HCT116 (cell line): ENCODE results near the gene FNDC3B. TPM values are rescaled to one million over a fixed set of nuclear protein-coding genes. Genes with fewer than 3 reads are reported as not detected.

Experiments
- ATAC-seq: fragments of 200-7000 bp; cut with Tn5 transposase; 2 replicates; pipeline ENCODE4 v1.9.1; 2020; ENCODE audit warnings: mild to moderate bottlenecking, moderate library complexity
- BruUV-seq: library from RNA; stranded (reverse); fragments of 400-500 nt; replicated peaks from 2 replicates; lab custom pipeline; 2021; lab: Mats Ljungman, UMichigan
- CTCF ChIA-PET: fragments of 300-600 bp; sonication (Branson Sonifier 250); formaldehyde crosslinking; loops from one replicate; lab custom pipeline; 2021; ENCODE audit warnings: antibody characterized with exemption; lab: Charles Lee
- POLR2A ChIA-PET: fragments of 300-600, 350-600 bp; sonication (Branson Sonifier 250); formaldehyde crosslinking; loops from one replicate; lab custom pipeline; 2021; ENCODE audit warnings: antibody characterized with exemption; lab: Charles Lee
- RAD21 ChIA-PET, 2 experiments: fragments of 300-600 bp; sonication (Branson Sonifier 250); formaldehyde crosslinking; loops; one replicate each; lab custom pipeline; 2023; ENCODE audit warnings: low total read pairs in 2 of 2; ENCODE audit not compliant: uncharacterized antibody in 2 of 2, unreplicated experiment in 2 of 2, low non-redundant PET in 1 of 2; lab: Charles Lee
- DNase-seq: peaks from one replicate; pipeline ENCODE4 v3.0.0-alpha.2; 2010; ENCODE audit warnings: low read depth, low spot score
- H2AFZ ChIP-seq: fragments of 200-600 bp; shearing (Covaris generic), sonication (generic); 2 replicates; pipeline ENCODE4 v1.6.1; 2017; ENCODE audit warnings: low read depth, mixed run types, mixed read lengths, antibody characterized with exemption, low read length; ENCODE audit not compliant: poor library complexity, severe bottlenecking
- H3K27ac ChIP-seq: 2 replicates; pipeline ENCODE4 v1.5.1; 2012; ENCODE audit warnings: low read depth, low read length
- H3K27me3 ChIP-seq: fragments of 200-600 bp; sonication (generic); 2 replicates; pipeline ENCODE4 v1.6.1; 2016; ENCODE audit warnings: mixed run types, low read length, mixed read lengths; ENCODE audit not compliant: insufficient read depth
- H3K36me3 ChIP-seq, 2 experiments: fragments of 200-500 bp in 1 of 2; fragments of 200-600 bp in 1 of 2; sonication (Bioruptor generic) in 1 of 2; sonication (generic) in 1 of 2; 2 replicates each; pipeline versions ENCODE4 v1.5.1 to v1.6.1; 2014 to 2016; ENCODE audit warnings: low read length in 2 of 2, inconsistent platforms in 1 of 2, mixed read lengths in 1 of 2, mixed run types in 1 of 2; ENCODE audit not compliant: insufficient read depth in 2 of 2, control insufficient read depth in 1 of 2
- H3K4me1 ChIP-seq, 2 experiments: fragments of 200-600 bp in 1 of 2; sonication (generic) in 1 of 2; 2 replicates each; pipeline versions ENCODE4 v1.5.1 to v1.6.1; 2012 to 2017; ENCODE audit warnings: low read length in 2 of 2, inconsistent platforms in 1 of 2, mild to moderate bottlenecking in 1 of 2, mixed read lengths in 1 of 2, mixed run types in 1 of 2, moderate library complexity in 1 of 2; ENCODE audit not compliant: insufficient read depth in 2 of 2, control insufficient read depth in 1 of 2
- H3K4me2 ChIP-seq: fragments of 200-600 bp; sonication (generic); 2 replicates; pipeline ENCODE4 v1.6.1; 2017; ENCODE audit warnings: mixed run types, low read length, mixed read lengths
- H3K4me3 ChIP-seq, 2 experiments: fragments of 200-600 bp in 1 of 2; sonication (generic) in 1 of 2; replicated peaks in 1 of 2; 2 replicates each; pipeline ENCODE4 v1.5.1; 2011 to 2016; ENCODE audit warnings: low read length in 2 of 2, control low read depth in 1 of 2, low read depth in 1 of 2, mild to moderate bottlenecking in 1 of 2, mixed read lengths in 1 of 2, mixed run types in 1 of 2
- H3K79me2 ChIP-seq: fragments of 200-600 bp; sonication (generic); 2 replicates; pipeline ENCODE4 v1.6.1; 2017; ENCODE audit warnings: mild to moderate bottlenecking, mixed run types, low read length, moderate library complexity, mixed read lengths; ENCODE audit not compliant: insufficient read depth
- H3K9ac ChIP-seq: fragments of 200-600 bp; sonication (generic); 2 replicates; pipeline ENCODE4 v1.6.1; 2016; ENCODE audit warnings: low read length, mixed read lengths
- H3K9me2 ChIP-seq: fragments of 200-600 bp; sonication (generic), shearing (Covaris generic); 2 replicates; pipeline ENCODE4 v1.6.1; 2017; ENCODE audit warnings: mixed run types, mild to moderate bottlenecking, moderate library complexity; ENCODE audit not compliant: insufficient read depth
- H3K9me3 ChIP-seq, 2 experiments: fragments of 200-500 bp in 1 of 2; fragments of 200-600 bp in 1 of 2; sonication (Bioruptor generic) in 1 of 2; sonication (generic) in 1 of 2; 2 replicates each; pipeline ENCODE4 v1.6.1; 2014 to 2017; ENCODE audit warnings: low read length in 2 of 2, mixed read lengths in 2 of 2, inconsistent platforms in 1 of 2, low read depth in 1 of 2, mild to moderate bottlenecking in 1 of 2, mixed run types in 1 of 2, moderate library complexity in 1 of 2; ENCODE audit not compliant: control insufficient read depth in 1 of 2, insufficient read depth in 1 of 2
- H4K20me1 ChIP-seq: fragments of 200-600 bp; sonication (generic), shearing (Covaris generic); 2 replicates; pipeline ENCODE4 v1.6.1; 2017; ENCODE audit warnings: mixed run types, mild to moderate bottlenecking, moderate library complexity; ENCODE audit not compliant: insufficient read depth
- CBX3 ChIP-seq: IDR thresholded peaks from 2 replicates; pipeline ENCODE4 v1.6.1; 2012; ENCODE audit warnings: low read depth
- CEBPB ChIP-seq: IDR thresholded peaks from 2 replicates; pipeline ENCODE4 v1.6.1; 2012; ENCODE audit warnings: low read depth
- FOSL1 ChIP-seq: IDR thresholded peaks from 2 replicates; pipeline ENCODE4 v1.6.1; 2012; ENCODE audit warnings: low read depth
- JUND ChIP-seq: IDR thresholded peaks from 2 replicates; pipeline ENCODE4 v1.6.1; 2012
- POLR2AphosphoS5 ChIP-seq: IDR thresholded peaks from 2 replicates; pipeline ENCODE4 v1.6.1; 2011; ENCODE audit warnings: mild to moderate bottlenecking, low read depth, low read length, moderate library complexity
- SIN3A ChIP-seq: IDR thresholded peaks from 2 replicates; pipeline ENCODE4 v1.6.1; 2012; ENCODE audit warnings: low read depth
- SP1 ChIP-seq: IDR thresholded peaks from 2 replicates; pipeline ENCODE4 v1.6.1; 2012; ENCODE audit warnings: low read depth
- TCF7L2 ChIP-seq: IDR thresholded peaks from 2 replicates; pipeline ENCODE4 v1.7.0; 2011; ENCODE audit warnings: borderline replicate concordance, inconsistent platforms; ENCODE audit not compliant: insufficient read depth, insufficient read length; ENCODE audit errors: extremely low read depth
- YY1 ChIP-seq: IDR thresholded peaks from 2 replicates; pipeline ENCODE4 v1.6.1; 2011; ENCODE audit warnings: low read length, low read depth, moderate library complexity, mild to moderate bottlenecking; ENCODE audit not compliant: insufficient replicate concordance; ENCODE audit errors: extremely low read depth
- ZFX ChIP-seq: fragments of 450-650 bp; IDR thresholded peaks from 2 replicates; pipeline ENCODE4 v1.6.1; 2017
- ZNF274 ChIP-seq: fragments of 200-500 bp; sonication (Bioruptor generic); IDR thresholded peaks from 2 replicates; pipeline ENCODE4 v1.6.1; 2014; ENCODE audit warnings: mild to moderate bottlenecking, low read depth, low read length, inconsistent platforms
- intact Hi-C: fragments of 100-400 bp; cut with micrococcal nuclease; formaldehyde crosslinking; loops from 2 replicates; pipeline ENCODE4 v1.10.0; 2022
- total RNA-seq: library from RNA; stranded (reverse); gene quantifications from one replicate; pipeline ENCODE4 v1.2.1, GENCODE V29; 2021; ENCODE audit not compliant: unreplicated experiment
- TF ChIP-seq, protein P1 (sequence below): IDR thresholded peaks from 2 replicates; pipeline ENCODE4 v1.6.1; 2012; ENCODE audit warnings: low read depth
- TF ChIP-seq, protein P2 (sequence below): IDR thresholded peaks from 2 replicates; pipeline ENCODE4 v1.6.1; 2012
- TF ChIP-seq, protein P3 (sequence below): IDR thresholded peaks from 2 replicates; pipeline ENCODE4 v1.6.1; 2012
- TF ChIP-seq, protein P4 (sequence below): IDR thresholded peaks from 2 replicates; pipeline ENCODE4 v1.6.1; 2011; ENCODE audit warnings: mild to moderate bottlenecking, low read length, moderate library complexity; ENCODE audit not compliant: insufficient replicate concordance; ENCODE audit errors: extremely low read depth

FNDC3B gene
- total RNA-seq, 1 experiment from 2014 or later, result 45.7 TPM

DNA sequence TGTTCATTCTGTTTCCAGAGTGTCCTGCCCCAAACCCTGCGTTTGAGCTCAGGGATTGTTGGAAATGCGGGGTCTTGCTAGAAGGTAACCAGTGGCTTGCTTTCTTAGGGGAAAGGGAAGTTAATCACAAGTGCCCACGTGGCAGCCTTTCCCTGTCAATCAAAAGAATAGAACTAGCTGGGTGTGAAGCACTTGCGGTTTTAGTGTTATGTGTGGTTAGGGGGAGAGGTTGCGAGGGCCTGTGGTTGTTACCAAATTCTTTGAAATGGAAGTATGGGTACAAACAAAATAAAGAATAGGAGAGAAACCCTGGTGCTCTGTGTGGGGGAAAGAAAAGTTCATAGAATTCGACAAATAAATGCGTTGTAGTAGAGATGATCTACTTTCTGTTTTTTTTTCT lies 67.6 kb downstream of the FNDC3B start:
- RAD21 ChIA-PET, result no interaction called here
- Histone ChIP-seq H3K79me2 (peaks cover 30% of the 10 kb centered on the region), H3K4me1 (peaks cover 0 to 7% of the 10 kb centered on the region in 2 experiments; a peak in 2 of 4 replicates), H4K20me1 (peaks cover 4% of the 10 kb centered on the region; the same call in 1 of the 2 replicates), H3K9me3 (no peaks in the 10 kb centered on the region), H3K9ac (no peak overlapping the region), H3K4me3 (no peak overlapping the region), H3K9me2 (no peaks in the 10 kb centered on the region), H3K27ac (no peak overlapping the region), H3K4me2 (no peak overlapping the region), H2AFZ (no peak overlapping the region), H3K27me3 (no peaks in the 10 kb centered on the region), H3K36me3 (no peaks in the 10 kb centered on the region)
- POLR2A ChIA-PET, result no interaction called here
- ATAC-seq (no peak), DNase-seq (no peak)
- intact Hi-C loops, result no loop called here
- CTCF ChIA-PET, result no interaction called here
- TF ChIP-seq, protein P1, sequence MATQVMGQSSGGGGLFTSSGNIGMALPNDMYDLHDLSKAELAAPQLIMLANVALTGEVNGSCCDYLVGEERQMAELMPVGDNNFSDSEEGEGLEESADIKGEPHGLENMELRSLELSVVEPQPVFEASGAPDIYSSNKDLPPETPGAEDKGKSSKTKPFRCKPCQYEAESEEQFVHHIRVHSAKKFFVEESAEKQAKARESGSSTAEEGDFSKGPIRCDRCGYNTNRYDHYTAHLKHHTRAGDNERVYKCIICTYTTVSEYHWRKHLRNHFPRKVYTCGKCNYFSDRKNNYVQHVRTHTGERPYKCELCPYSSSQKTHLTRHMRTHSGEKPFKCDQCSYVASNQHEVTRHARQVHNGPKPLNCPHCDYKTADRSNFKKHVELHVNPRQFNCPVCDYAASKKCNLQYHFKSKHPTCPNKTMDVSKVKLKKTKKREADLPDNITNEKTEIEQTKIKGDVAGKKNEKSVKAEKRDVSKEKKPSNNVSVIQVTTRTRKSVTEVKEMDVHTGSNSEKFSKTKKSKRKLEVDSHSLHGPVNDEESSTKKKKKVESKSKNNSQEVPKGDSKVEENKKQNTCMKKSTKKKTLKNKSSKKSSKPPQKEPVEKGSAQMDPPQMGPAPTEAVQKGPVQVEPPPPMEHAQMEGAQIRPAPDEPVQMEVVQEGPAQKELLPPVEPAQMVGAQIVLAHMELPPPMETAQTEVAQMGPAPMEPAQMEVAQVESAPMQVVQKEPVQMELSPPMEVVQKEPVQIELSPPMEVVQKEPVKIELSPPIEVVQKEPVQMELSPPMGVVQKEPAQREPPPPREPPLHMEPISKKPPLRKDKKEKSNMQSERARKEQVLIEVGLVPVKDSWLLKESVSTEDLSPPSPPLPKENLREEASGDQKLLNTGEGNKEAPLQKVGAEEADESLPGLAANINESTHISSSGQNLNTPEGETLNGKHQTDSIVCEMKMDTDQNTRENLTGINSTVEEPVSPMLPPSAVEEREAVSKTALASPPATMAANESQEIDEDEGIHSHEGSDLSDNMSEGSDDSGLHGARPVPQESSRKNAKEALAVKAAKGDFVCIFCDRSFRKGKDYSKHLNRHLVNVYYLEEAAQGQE, result no peak
- TF ChIP-seq YY1, result no peak
- TF ChIP-seq JUND, result no peak
- no peak for TF ChIP-seq ZNF274
- no peak for TF ChIP-seq POLR2AphosphoS5
- no peak for TF ChIP-seq CBX3
- no peak for TF ChIP-seq ZFX
- TF ChIP-seq SP1, result no peak
- no peak for TF ChIP-seq FOSL1
- TF ChIP-seq CEBPB, result no peak
- no peak for TF ChIP-seq SIN3A
- TF ChIP-seq, protein P2, sequence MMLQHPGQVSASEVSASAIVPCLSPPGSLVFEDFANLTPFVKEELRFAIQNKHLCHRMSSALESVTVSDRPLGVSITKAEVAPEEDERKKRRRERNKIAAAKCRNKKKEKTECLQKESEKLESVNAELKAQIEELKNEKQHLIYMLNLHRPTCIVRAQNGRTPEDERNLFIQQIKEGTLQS, result no peak
- TF ChIP-seq, protein P3, sequence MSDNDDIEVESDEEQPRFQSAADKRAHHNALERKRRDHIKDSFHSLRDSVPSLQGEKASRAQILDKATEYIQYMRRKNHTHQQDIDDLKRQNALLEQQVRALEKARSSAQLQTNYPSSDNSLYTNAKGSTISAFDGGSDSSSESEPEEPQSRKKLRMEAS, result no peak
- TF ChIP-seq, protein P4, sequence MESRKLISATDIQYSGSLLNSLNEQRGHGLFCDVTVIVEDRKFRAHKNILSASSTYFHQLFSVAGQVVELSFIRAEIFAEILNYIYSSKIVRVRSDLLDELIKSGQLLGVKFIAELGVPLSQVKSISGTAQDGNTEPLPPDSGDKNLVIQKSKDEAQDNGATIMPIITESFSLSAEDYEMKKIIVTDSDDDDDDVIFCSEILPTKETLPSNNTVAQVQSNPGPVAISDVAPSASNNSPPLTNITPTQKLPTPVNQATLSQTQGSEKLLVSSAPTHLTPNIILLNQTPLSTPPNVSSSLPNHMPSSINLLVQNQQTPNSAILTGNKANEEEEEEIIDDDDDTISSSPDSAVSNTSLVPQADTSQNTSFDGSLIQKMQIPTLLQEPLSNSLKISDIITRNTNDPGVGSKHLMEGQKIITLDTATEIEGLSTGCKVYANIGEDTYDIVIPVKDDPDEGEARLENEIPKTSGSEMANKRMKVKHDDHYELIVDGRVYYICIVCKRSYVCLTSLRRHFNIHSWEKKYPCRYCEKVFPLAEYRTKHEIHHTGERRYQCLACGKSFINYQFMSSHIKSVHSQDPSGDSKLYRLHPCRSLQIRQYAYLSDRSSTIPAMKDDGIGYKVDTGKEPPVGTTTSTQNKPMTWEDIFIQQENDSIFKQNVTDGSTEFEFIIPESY, result no peak
- no peak for TF ChIP-seq TCF7L2
- BruUV-seq, result no TSS peak
